Measurements from ENCODE around the gene CHST8. TPM values are rescaled to one million over a fixed set of nuclear protein-coding genes. Genes with fewer than 3 reads are reported as not detected.

Gene CHST8
- total and polyA plus RNA-seq, 4 donors: 0.05 to 0.07 TPM; not detected in 2

DNA sequence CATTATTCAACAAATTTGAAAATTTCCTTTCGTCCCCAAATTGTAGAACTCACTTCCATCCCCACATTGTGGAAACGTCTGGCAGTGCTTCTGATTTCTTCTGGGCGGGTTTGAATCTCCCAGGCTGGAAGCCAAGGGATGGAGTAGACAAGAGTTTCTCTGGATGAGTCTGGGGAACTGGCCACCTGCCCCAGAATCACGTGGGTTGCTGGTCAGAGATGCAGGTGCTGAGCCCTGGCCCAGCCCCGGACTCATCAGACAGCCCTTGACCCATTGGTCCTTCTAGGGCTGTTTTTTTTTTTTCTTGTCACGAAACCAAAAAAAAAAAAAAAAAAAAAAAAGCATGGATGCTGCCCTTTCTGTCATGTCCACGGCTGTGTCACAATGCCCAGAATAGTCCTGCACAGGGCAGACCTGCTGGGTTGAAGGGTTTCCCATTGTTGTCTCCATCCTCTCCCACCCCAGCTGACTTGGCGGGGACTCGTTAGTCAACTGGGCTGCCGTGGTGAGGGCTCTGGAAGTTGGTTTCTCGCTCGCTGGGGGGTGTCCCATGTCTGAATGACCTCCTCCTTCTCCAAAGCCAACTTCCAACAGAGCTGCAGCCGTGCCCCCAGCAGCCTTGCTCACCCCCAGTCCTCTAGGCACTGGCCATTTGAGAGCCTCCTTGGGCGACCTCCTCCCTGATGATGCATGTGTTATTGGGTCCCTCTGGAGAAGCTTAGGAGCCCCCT lies 12.8 kb downstream of the CHST8 start:
- no peak for TF ChIP-seq EGR1 (IDR thresholded peaks at IDR 0.05; ENCODE audit: low read depth in 2 of 2)
- no peak for TF ChIP-seq GABPA (IDR thresholded peaks at IDR 0.05 in 1 of 2, conservative IDR thresholded peaks at IDR 0.05 in 1 of 2)
- TF ChIP-seq JUND (IDR thresholded peaks at IDR 0.05): no peak
- TF ChIP-seq, protein P1, sequence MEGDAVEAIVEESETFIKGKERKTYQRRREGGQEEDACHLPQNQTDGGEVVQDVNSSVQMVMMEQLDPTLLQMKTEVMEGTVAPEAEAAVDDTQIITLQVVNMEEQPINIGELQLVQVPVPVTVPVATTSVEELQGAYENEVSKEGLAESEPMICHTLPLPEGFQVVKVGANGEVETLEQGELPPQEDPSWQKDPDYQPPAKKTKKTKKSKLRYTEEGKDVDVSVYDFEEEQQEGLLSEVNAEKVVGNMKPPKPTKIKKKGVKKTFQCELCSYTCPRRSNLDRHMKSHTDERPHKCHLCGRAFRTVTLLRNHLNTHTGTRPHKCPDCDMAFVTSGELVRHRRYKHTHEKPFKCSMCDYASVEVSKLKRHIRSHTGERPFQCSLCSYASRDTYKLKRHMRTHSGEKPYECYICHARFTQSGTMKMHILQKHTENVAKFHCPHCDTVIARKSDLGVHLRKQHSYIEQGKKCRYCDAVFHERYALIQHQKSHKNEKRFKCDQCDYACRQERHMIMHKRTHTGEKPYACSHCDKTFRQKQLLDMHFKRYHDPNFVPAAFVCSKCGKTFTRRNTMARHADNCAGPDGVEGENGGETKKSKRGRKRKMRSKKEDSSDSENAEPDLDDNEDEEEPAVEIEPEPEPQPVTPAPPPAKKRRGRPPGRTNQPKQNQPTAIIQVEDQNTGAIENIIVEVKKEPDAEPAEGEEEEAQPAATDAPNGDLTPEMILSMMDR (IDR thresholded peaks at IDR 0.05; ENCODE audit: low read depth, low read length, missing input control): no peak
- TF ChIP-seq FOXA2 (IDR thresholded peaks at IDR 0.05): no peak
- TF ChIP-seq NR2F2 (IDR thresholded peaks at IDR 0.05): no peak
- TF ChIP-seq, protein P2, sequence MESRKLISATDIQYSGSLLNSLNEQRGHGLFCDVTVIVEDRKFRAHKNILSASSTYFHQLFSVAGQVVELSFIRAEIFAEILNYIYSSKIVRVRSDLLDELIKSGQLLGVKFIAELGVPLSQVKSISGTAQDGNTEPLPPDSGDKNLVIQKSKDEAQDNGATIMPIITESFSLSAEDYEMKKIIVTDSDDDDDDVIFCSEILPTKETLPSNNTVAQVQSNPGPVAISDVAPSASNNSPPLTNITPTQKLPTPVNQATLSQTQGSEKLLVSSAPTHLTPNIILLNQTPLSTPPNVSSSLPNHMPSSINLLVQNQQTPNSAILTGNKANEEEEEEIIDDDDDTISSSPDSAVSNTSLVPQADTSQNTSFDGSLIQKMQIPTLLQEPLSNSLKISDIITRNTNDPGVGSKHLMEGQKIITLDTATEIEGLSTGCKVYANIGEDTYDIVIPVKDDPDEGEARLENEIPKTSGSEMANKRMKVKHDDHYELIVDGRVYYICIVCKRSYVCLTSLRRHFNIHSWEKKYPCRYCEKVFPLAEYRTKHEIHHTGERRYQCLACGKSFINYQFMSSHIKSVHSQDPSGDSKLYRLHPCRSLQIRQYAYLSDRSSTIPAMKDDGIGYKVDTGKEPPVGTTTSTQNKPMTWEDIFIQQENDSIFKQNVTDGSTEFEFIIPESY (IDR thresholded peaks at IDR 0.05): no peak
- no peak for TF ChIP-seq RAD21 (IDR thresholded peaks at IDR 0.05)
- no peak for TF ChIP-seq RXRA (IDR thresholded peaks at IDR 0.05)
- TF ChIP-seq TAF1 (conservative IDR thresholded peaks at IDR 0.05): no peak
- Histone ChIP-seq H3K4me3 (ENCODE audit: low read depth in 1 of 3, low read length in 3 of 3) (no peak overlapping the region), H3K27ac (ENCODE audit: low read depth in 1 of 2, low read length in 2 of 2) (no peak overlapping the region), H3K9me3 (ENCODE audit: control insufficient read depth in 4 of 4, low read length in 3 of 4) (no peaks in the 10 kb centered on the region), H3K9ac (ENCODE audit: low read depth in 1 of 2, low read length in 2 of 2) (no peak overlapping the region), H3K27me3 (ENCODE audit: control insufficient read depth in 4 of 4, insufficient read depth in 4 of 4, low read length in 3 of 4) (peaks cover 0 to 5% (median under 1%) of the 10 kb centered on the region in 4 donors), H3K4me1 (ENCODE audit: control insufficient read depth in 4 of 4, insufficient read depth in 4 of 4, low read length in 3 of 4) (no peaks in the 10 kb centered on the region), H3K36me3 (ENCODE audit: control insufficient read depth in 4 of 4, insufficient read depth in 3 of 4, low read depth in 1 of 4, low read length in 3 of 4) (no peaks in the 10 kb centered on the region)
- DNase-seq (ENCODE audit: low spot score): no peak
- 69% methylated on average over 14 of the region's 14 CpGs for WGBS

DNA sequence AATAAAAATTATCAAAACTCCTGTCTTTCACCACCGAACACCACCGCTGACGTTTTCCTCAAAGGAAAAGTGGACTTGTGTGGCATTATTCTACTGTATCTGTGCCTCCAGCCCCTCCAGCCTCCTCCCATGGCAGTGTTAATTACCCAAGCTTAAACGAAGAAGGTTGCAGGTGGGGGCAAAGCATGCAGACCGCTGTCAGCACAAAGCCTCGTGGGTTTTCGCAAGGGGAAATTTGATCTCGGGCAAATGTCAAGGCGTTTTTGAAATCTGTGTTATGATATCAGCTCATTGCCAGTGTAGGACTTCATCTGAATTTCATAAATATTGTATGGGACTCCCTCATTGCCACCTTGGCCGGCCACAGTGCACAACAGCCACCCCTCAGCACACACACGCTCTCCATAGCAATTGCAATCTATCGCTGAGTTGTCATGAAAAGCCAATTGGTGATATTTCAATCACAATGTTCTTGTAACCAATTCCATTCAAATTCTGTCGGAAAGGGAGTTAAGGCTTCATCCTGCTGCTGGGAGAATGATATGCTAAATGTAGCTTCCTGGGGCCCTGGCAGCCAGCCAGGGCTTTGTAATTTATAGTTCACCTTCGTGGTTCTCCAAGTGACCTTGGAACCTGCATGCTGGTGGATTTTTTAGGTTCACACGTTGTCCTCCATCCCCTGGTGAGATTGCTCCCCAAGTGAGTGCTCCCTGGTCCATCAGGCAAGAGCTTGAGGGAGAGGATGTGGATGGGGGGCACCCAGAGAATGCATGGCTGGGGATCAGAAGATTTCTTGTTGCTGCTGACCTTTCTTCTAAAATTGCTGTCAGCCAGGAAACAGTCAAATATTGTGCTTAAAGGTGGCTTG lies 16.6 kb downstream of the CHST8 start:
- WGBS: 32% methylated on average over 15 of the region's 15 CpGs
- DNase-seq (ENCODE audit: low spot score): no peak
- Histone ChIP-seq H3K4me1 (ENCODE audit: control insufficient read depth in 4 of 4, insufficient read depth in 4 of 4, low read length in 3 of 4) (no peaks in the 10 kb centered on the region), H3K9me3 (ENCODE audit: control insufficient read depth in 4 of 4, low read length in 3 of 4) (no peaks in the 10 kb centered on the region), H3K27me3 (ENCODE audit: control insufficient read depth in 4 of 4, insufficient read depth in 4 of 4, low read length in 3 of 4) (peaks cover 0 to 5% (median under 1%) of the 10 kb centered on the region in 4 donors), H3K27ac (ENCODE audit: low read depth in 1 of 2, low read length in 2 of 2) (no peak overlapping the region), H3K4me3 (ENCODE audit: low read depth in 1 of 3, low read length in 3 of 3) (no peak overlapping the region), H3K36me3 (ENCODE audit: control insufficient read depth in 4 of 4, insufficient read depth in 3 of 4, low read depth in 1 of 4, low read length in 3 of 4) (no peaks in the 10 kb centered on the region), H3K9ac (ENCODE audit: low read depth in 1 of 2, low read length in 2 of 2) (no peak overlapping the region)
- no peak for TF ChIP-seq YY1 (IDR thresholded peaks at IDR 0.05)
- TF ChIP-seq, protein P3, sequence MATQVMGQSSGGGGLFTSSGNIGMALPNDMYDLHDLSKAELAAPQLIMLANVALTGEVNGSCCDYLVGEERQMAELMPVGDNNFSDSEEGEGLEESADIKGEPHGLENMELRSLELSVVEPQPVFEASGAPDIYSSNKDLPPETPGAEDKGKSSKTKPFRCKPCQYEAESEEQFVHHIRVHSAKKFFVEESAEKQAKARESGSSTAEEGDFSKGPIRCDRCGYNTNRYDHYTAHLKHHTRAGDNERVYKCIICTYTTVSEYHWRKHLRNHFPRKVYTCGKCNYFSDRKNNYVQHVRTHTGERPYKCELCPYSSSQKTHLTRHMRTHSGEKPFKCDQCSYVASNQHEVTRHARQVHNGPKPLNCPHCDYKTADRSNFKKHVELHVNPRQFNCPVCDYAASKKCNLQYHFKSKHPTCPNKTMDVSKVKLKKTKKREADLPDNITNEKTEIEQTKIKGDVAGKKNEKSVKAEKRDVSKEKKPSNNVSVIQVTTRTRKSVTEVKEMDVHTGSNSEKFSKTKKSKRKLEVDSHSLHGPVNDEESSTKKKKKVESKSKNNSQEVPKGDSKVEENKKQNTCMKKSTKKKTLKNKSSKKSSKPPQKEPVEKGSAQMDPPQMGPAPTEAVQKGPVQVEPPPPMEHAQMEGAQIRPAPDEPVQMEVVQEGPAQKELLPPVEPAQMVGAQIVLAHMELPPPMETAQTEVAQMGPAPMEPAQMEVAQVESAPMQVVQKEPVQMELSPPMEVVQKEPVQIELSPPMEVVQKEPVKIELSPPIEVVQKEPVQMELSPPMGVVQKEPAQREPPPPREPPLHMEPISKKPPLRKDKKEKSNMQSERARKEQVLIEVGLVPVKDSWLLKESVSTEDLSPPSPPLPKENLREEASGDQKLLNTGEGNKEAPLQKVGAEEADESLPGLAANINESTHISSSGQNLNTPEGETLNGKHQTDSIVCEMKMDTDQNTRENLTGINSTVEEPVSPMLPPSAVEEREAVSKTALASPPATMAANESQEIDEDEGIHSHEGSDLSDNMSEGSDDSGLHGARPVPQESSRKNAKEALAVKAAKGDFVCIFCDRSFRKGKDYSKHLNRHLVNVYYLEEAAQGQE (IDR thresholded peaks at IDR 0.05): no peak
- no peak for TF ChIP-seq FOXA2 (IDR thresholded peaks at IDR 0.05)
- TF ChIP-seq TAF1 (conservative IDR thresholded peaks at IDR 0.05): no peak
- no peak for TF ChIP-seq RAD21 (IDR thresholded peaks at IDR 0.05)
- TF ChIP-seq, protein P2 (IDR thresholded peaks at IDR 0.05): no peak
- TF ChIP-seq, protein P4, sequence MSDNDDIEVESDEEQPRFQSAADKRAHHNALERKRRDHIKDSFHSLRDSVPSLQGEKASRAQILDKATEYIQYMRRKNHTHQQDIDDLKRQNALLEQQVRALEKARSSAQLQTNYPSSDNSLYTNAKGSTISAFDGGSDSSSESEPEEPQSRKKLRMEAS (IDR thresholded peaks at IDR 0.05): no peak
- TF ChIP-seq, protein P1 (IDR thresholded peaks at IDR 0.05; ENCODE audit: low read depth, low read length, missing input control): no peak
- TF ChIP-seq SP1 (IDR thresholded peaks at IDR 0.05): no peak
- TF ChIP-seq HNF4G (IDR thresholded peaks at IDR 0.05): no peak
- no peak for TF ChIP-seq HNF4A (conservative IDR thresholded peaks at IDR 0.05)
- TF ChIP-seq GABPA (IDR thresholded peaks at IDR 0.05 in 1 of 2, conservative IDR thresholded peaks at IDR 0.05 in 1 of 2): no peak
- no peak for TF ChIP-seq JUND (IDR thresholded peaks at IDR 0.05)
- no peak for TF ChIP-seq NR2F2 (IDR thresholded peaks at IDR 0.05)
- TF ChIP-seq EGR1 (IDR thresholded peaks at IDR 0.05; ENCODE audit: low read depth in 2 of 2): no peak
